GM19023 (cell line): ENCODE results near the gene VPS39.

Experiments
- ATAC-seq: cut with Tn5 transposase; IDR thresholded peaks from one replicate; pipeline ENCODE4 v1.9.1; 2021; ENCODE audit warnings: mild to moderate bottlenecking, moderate library complexity; ENCODE audit not compliant: unreplicated experiment

Gene VPS39

GRCh38 chr15:42131826-42132806 is 76.0 kb downstream of the VPS39 start:
- ATAC-seq = no peak

DNA sequence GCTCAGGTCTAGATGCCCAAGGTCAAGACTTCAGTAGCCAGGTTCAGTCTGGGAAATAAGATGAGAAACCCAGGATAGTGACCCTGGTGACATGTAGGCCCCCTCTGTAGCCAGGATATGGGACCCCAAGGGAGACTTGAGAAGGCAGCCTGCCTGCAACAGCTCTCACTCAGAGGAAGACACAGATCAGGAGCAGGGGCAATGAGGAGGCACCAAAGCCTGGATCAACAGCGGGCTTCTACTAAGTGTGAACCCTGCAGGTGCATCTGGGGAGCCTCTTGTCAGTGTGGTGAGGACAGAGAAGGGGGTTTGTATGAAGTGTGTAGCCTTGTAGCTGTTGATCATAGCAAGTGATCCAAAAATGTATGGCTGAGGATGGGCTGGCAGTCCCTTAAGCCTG is 77.1 kb downstream of the VPS39 start:
- no peak for ATAC-seq

DNA sequence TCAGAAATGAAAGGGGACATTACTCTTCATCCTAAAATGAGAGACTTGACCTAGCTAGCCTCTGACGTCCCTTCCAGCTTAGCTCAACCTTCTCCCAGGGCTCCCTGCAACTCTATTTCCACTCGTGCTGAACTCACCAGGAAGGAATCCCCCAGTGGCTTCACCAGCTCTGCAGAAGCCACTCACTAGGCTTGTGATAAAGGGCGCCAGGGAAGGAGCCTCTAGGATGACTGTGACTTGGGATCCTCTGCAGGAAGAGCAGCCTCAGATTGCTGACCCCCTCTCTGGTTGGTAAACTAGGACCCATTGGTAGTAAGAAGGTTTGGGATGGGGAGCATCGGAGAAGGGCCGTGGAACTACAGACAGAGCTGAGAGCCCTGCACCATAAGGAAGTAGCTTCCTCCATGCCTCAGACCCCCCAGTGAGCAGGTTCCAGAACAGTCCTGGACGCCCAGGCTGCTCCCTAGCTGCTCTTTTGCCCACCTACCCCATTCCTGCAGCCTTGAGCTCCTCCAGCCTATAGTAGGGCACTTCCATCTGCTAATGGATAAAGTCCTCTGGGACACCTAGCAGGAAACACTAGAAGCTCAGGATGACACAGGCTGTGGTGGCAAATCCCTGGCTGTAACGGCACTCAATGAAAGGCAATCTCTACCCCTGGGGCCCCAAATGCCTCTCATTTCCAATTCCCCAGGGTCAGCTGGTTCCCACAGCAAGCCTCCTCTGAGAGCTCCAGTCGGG is 77.7 kb downstream of the VPS39 start:
- ATAC-seq = no peak

- ATAC-seq = no peak
Measured at GRCh38 chr15:42129364-42129763, 78.7 kb downstream of the VPS39 start.

DNA sequence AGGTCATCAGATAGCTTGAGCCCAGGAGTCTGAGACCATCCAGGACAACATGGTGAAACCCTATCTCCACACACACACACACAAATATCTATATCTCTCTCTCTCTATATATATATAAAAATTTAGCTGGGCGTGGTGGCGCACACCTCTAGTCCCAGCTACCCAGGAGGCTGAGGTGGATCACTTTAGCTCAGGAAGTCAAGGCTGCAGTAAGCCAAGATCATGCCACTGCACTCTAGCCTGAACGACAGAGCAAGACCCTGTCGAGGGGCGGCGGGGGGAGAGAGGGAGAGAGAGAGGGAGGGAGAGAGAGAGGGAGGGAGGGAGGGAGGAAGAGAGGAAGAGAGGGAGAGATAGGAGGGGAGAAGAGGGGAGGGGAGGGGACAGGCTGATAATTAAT is 79.6 kb downstream of the VPS39 start:
- ATAC-seq = no peak

GRCh38 chr15:42123546-42123945 is 84.6 kb downstream of the VPS39 start:
- no peak for ATAC-seq

DNA sequence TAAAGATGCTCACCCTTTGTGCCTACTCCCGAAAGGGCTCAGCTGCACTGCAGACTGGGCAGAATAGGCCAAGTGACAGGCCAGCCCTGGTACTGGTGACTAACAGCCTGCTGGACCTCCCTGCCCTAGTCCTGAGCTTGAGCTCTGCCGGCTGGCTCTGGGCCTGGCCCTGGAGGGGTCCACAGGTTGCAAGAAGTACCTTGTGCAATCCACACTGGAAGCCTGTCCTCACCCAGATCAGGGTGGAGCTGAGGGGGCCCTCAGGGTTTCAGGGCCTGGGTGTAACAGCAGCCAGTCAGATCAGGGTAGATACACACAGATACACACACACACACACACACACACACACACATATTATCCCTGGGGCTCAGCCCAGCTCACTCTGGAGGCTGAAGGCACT is 86.4 kb downstream of the VPS39 start:
- ATAC-seq = no peak

DNA sequence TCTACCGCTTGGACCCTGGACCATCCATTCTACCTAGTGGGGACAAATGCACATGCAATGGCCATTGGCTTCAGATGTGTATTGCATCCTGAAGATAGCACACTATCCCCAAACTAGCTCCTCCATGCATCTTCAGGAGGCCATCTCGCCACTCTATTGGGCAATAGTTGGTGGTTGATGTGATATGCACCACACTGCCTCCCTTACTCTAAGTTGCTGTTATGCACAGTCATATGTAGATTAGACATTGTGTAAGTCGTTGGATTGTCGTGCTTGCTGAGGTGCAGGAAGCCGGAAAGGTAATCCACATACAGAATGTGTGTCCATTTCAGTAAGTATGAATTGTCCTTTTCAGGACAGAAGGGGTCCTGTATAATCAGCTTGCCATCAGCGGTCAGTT is 87.1 kb downstream of the VPS39 start:
- no peak for ATAC-seq

- ATAC-seq = no peak
Measured at GRCh38 chr15:42120285-42120684, 87.8 kb downstream of the VPS39 start.

DNA sequence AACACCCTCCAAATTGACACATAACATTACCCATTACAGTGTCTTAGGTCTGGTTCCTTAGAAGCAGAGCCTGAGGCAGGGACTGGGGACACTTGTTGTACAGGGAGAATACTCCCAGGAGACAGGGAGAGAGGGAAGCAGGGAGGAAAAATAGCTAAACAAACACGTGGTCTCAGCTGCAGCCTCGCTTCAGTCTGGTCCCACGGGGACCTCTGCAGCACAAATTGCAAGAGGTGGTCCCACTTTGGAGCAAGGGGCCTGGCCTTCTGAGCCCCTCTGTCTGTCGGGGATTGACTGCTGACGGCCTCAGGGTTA is 88.7 kb downstream of the VPS39 start:
- ATAC-seq = no peak

GRCh38 chr15:42118650-42119445 is 89.3 kb downstream of the VPS39 start:
- ATAC-seq = no peak

GRCh38 chr15:42111924-42112323 is 96.2 kb downstream of the VPS39 start:
- no peak for ATAC-seq

- no peak for ATAC-seq
Measured at GRCh38 chr15:42110367-42110766, 97.7 kb downstream of the VPS39 start.

GRCh38 chr15:42108806-42109205 is 99.3 kb downstream of the VPS39 start:
- no peak for ATAC-seq
